SK-N-MC (cell line): ENCODE measurements around the gene GREB1.

Experiments used
- EZH2 ChIP-seq: fragments of 200-600 bp; sonication (generic); IDR thresholded peaks from one replicate; pipeline ENCODE4 v1.6.1; 2017; ENCODE audit warnings: antibody characterized with exemption
- FOXP2 ChIP-seq: optimal IDR thresholded peaks from 2 replicates; pipeline ENCODE3; 2011; ENCODE audit warnings: mild to moderate bottlenecking, moderate library complexity; ENCODE audit not compliant: insufficient read depth; ENCODE audit errors: extremely low read length, control extremely low read depth
- POLR2AphosphoS5 ChIP-seq: IDR thresholded peaks from 2 replicates; pipeline ENCODE4 v1.6.1; 2012; ENCODE audit warnings: mild to moderate bottlenecking, low read depth, low read length, borderline replicate concordance

GRCh38 chr2:11649093-11649492, 115.2 kb downstream of the GREB1 start:
- TF ChIP-seq POLR2AphosphoS5: no peak
- TF ChIP-seq EZH2: no peak
- TF ChIP-seq FOXP2: no peak
